Left renal pelvis (tissue), 4 donors: ENCODE measurements around the gene CDK3. TPM values are rescaled to one million over a fixed set of nuclear protein-coding genes. Genes with fewer than 3 reads are reported as not detected.
"Not testable (repeated sequence)": the region's sequence is repeated elsewhere in the genome, so short reads cannot be mapped to it uniquely, and the experiment has no call there.

Source experiments
- DNase-seq, 4 donors: peaks; one replicate each; pipeline ENCODE4 v3.0.0-alpha.2; 2013; ENCODE audit warnings: low read depth in 4 of 4, low spot score in 3 of 4
- polyA plus RNA-seq, 4 donors: library from polyadenylated mRNA; unstranded; fragments of 120-200 nt; gene quantifications; one replicate each; pipeline ENCODE4 v1.2.1, GENCODE V29; 2013; ENCODE audit not compliant: insufficient read length in 4 of 4

The CDK3 gene
- polyA plus RNA-seq, 4 donors: 12.5 to 28.5 (median 15.4) TPM

DNA sequence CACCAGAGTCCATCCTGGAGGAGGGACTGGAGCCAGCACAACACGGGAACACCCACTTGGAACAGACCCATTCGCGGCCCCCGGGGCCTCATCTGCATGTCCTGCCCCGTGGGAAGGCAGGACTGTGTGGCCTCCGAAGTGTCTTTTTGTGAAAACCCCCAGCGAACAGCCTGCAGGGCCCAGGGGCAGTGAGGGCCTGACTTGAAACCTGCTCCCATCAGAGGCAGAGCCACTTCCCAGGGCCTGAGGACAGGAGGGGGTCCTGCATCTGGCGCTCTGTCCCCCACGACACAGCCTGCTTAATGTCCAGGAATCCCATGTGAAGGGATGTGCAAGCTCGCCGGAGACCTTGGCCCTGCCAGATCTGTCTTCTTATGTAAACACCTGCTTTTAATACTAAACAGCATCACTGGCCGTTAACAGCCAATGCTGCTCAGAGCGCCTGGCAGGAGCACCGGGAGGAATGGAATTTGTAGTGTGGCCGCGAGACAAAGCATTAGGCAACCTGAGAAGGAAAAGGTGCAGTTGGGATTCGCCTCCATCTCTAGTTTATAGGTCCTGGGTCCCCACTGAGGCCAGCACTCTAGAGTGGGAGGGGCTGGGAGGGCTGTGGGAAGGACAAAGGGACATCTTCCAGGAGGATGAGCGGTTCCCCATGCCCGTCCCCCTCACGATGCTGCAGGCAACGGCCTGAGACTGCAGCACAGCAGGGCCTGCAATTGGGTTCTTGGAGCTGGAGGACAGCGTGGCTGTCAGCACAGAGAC lies 36.0 kb downstream of the CDK3 start:
- DNase-seq: no peak

DNA sequence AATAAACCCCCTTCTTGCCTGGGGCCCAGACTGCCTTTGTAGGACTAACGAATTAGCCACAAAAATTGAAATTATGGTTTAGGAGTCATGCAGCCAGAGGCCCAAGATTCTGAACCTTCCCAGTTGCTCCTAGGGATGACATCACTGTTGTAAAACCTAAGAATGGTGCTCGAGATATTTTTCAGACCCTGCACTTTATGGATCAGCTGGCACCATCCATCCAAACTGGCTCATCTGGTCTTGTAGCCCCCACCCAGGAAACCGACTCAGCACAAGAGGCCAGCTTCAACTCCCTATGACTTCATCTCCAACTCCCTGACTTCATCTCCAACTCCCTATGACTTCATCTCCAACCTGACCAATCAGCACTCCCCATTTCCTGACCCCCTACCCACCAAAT lies 37.4 kb downstream of the CDK3 start:
- no peak for DNase-seq

- no peak for DNase-seq
These were observed 38.5 kb downstream of the CDK3 start for GRCh38 chr17:76039121-76039520.

- DNase-seq: no peak
These were observed 39.7 kb downstream of the CDK3 start for GRCh38 chr17:76040376-76040775.

GRCh38 chr17:76042868-76043267 lies 42.2 kb downstream of the CDK3 start:
- not testable (repeated sequence) for DNase-seq

DNA sequence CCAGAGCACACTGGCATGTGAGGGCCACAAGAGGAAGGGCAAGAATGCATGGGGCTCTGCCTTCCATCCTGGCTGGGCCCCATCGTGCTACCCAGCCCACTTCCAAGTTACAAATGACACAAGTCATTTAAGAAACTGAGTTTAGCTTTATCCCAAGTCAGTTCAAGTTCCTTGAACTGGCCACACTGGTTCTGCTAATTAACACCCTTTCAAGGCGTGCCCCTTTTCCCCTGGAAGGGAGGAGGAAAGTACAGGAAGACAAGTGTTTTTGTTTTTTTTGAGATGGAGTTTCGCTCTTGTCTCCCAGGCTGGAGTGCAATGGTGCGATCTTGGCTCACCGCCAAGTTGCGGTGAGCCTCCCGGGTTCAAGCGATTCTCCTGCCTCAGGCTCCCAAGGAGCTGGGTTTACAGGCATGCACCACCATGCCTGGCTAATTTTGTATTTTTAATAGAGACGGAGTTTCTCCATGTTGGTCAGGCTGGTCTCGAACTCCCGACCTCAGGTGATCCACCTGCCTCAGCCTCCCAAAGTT lies 43.9 kb downstream of the CDK3 start:
- not testable (repeated sequence) for DNase-seq

DNA sequence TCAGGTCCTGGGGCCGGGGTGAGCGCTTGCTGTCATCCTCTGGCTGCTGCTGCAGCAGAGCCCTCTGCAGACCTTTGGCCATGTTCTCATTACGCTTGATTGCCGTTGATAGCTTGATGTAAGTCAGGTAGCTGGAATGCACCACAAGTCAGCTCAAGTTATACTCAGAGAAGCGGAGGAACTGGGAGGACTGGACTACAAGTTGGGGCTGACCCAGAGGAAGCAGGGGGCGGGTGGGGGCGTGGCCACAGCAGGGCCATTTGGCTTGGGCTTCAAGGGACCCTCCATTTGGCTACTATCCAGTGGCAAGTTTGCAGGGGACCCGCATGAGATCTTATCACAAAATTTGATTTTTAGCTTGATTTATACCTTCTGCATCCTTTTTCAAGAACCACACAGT lies 45.4 kb downstream of the CDK3 start:
- no peak for DNase-seq

- no peak for DNase-seq
These were observed 47.5 kb downstream of the CDK3 start for GRCh38 chr17:76048025-76048605.

DNA sequence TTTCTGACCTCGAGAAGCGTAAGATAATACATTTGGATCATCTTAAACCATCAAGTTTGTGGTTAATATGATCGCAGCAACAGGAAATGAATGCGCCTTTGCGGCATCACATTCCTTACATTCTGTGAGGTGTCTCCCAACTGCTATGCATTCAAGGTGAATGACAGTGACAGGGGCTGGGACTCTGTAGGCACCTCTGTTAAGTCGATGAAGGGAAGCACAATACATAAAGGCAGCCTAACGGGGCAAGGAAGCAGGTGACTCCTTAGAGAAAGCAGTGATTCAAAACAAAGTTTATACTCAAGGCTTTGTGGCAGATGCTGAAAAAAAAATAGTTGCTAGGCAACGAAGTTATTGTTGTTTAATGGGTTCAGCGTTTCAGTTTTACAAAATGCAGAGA lies 48.1 kb downstream of the CDK3 start:
- DNase-seq: no peak

GRCh38 chr17:76049239-76049638 lies 48.6 kb downstream of the CDK3 start:
- no peak for DNase-seq

- no peak for DNase-seq
These were observed 49.3 kb downstream of the CDK3 start for GRCh38 chr17:76049836-76050537.

DNA sequence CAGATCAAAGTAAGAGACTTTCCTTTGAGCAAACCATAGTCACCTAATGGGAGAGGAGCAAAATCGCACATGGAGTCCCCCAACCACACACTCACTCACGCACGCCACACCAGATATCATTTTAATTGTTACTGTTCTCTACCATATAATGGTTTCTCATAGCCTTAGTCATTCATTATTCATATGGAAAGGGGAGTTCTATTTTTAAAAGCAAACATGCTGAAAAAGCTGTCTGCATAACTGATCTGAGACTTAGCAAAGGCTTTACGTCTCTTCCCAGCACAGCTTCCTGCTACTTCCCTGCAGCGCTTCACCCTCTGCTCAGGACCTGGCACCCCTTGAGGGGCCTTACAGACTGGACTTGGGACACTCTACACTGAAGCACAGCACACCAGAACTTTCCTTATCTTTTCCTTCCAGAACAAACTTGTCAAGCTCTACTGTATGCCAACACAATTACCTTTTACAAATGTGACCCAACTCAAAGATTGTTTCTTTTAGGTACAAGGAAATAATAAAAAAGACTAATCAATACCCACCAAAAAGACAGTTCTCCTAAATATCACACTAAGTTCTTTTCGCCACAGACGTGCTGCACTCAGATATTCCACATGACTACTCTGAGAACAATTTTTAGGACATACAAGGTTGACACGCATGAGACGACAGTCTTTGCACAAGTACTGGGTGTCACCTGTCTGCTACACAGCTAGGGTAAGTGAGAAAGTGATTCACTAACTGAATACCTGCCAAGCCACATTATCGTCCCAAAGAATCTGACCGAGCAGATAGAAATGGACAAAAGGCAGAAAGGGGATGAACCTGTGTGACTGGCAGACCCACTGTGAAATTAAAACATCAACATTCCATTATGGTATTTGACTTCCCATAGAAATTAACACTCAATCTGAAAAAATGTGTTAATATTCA lies 50.1 kb downstream of the CDK3 start:
- no peak for DNase-seq

DNA sequence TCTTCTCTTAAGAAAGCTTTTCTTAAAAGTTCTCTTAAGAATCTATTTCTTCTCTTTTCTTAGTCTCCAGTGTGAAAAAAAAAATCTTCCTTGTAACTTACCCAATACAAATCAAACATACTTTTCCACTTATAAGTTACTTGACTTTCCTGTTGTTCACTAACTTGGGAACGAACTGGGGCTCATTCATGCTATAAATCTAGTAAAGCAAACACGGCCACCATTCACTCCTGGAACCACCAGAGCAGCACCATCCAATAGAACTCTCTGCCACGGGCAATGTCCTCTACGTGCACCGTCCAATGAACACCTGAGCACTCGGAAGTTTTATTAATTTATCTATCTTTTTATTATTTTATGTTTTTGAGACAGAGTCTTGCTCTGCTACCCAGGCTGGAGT lies 50.9 kb downstream of the CDK3 start:
- DNase-seq: no peak

GRCh38 chr17:76053246-76054111 lies 52.8 kb downstream of the CDK3 start:
- DNase-seq: no peak

DNA sequence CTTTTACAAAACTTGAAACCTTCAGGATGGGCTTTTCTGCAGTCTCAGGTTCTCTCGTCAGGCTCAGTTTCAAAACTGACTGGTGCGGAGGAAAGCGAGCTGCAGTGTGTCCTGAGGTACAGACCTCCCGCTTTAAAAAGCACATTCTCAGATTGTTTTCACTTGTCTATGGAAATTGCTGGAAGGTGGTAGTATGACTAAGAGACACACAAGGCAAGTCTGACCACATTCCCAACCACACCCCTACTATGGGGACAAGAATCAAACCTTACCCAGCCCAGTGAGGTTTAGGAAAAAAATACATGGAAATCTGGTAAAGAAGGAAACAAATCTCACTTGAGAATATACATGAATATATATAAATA lies 53.4 kb downstream of the CDK3 start:
- DNase-seq: no peak

Other genes with a start within 250 kb of the CDK3 start
- 10 to 100 TPM; 19.2 to 36.1 (median 24.1) TPM for gene GALK1, start 235.7 kb upstream of the CDK3 start, polyA plus RNA-seq
- gene UNK, start 216.0 kb upstream of the CDK3 start, polyA plus RNA-seq: 10 to 100 TPM; 34.5 to 49.7 (median 36.4) TPM
- 1 to 10 TPM; 4.8 to 9.8 (median 7.0) TPM for gene UNC13D, start 156.5 kb upstream of the CDK3 start, polyA plus RNA-seq
- 10 to 100 TPM; 56.4 to 93.5 (median 79.6) TPM for gene WBP2, start 145.5 kb upstream of the CDK3 start, polyA plus RNA-seq
- 10 to 100 TPM in 1 of 4 donors, 1 to 10 TPM in 3; 6.1 to 18.1 (median 6.7) TPM for gene TRIM47, start 122.3 kb upstream of the CDK3 start, polyA plus RNA-seq
- gene TRIM65, start 103.9 kb upstream of the CDK3 start, polyA plus RNA-seq: 10 to 100 TPM; 11.0 to 16.9 (median 13.2) TPM
- 100 to 1,000 TPM in 1 of 4 donors, 10 to 100 TPM in 3; 61.8 to 122 (median 76.3) TPM for gene MRPL38, start 96.0 kb upstream of the CDK3 start, polyA plus RNA-seq
- 10 to 100 TPM in 1 of 4 donors, 1 to 10 TPM in 3; 7.5 to 15.1 (median 8.2) TPM for gene FBF1, start 59.8 kb upstream of the CDK3 start, polyA plus RNA-seq
- gene ACOX1, start 21.7 kb upstream of the CDK3 start, polyA plus RNA-seq: 10 to 100 TPM; 20.3 to 40.0 (median 33.3) TPM
- 10 to 100 TPM; 19.8 to 32.3 (median 22.9) TPM for gene TEN1, start 21.6 kb upstream of the CDK3 start, polyA plus RNA-seq
- gene EVPL, start 26.5 kb downstream of the CDK3 start, polyA plus RNA-seq: 10 to 100 TPM in 3 of 4 donors, under 1 TPM in 1; 0.60 to 26.9 (median 17.6) TPM
- gene SRP68, start 71.7 kb downstream of the CDK3 start, polyA plus RNA-seq: 100 to 1,000 TPM in 3 of 4 donors, 10 to 100 TPM in 1; 87.6 to 114 (median 109) TPM
- gene GALR2, start 73.9 kb downstream of the CDK3 start, polyA plus RNA-seq: under 1 TPM in 2 of 4 donors, not detected in 2; 0.37 to 0.43 TPM
- 10 to 100 TPM in 2 of 4 donors, 1 to 10 TPM in 1, under 1 TPM in 1; 0.55 to 29.1 (median 7.2) TPM for gene ZACN, start 78.3 kb downstream of the CDK3 start, polyA plus RNA-seq
- 100 to 1,000 TPM; 138 to 167 (median 154) TPM for gene EXOC7, start 102.9 kb downstream of the CDK3 start, polyA plus RNA-seq
- gene FOXJ1, start 140.4 kb downstream of the CDK3 start, polyA plus RNA-seq: 10 to 100 TPM in 3 of 4 donors, under 1 TPM in 1; 0.55 to 26.8 (median 17.8) TPM
- gene RNF157, start 239.6 kb downstream of the CDK3 start, polyA plus RNA-seq: 10 to 100 TPM; 12.4 to 30.1 (median 28.0) TPM